Aortic smooth muscle cell (primary cell): ENCODE measurements around the gene MAP3K12. TPM values are rescaled to one million over a fixed set of nuclear protein-coding genes. Genes with fewer than 3 reads are reported as not detected.

Source experiments
- total RNA-seq: library from RNA; depleted of rRNA; stranded (reverse); fragments of >200 nt; gene quantifications from 2 replicates; pipeline ENCODE4 v1.2.3, GENCODE V29; 2014

MAP3K12 gene, protein sequence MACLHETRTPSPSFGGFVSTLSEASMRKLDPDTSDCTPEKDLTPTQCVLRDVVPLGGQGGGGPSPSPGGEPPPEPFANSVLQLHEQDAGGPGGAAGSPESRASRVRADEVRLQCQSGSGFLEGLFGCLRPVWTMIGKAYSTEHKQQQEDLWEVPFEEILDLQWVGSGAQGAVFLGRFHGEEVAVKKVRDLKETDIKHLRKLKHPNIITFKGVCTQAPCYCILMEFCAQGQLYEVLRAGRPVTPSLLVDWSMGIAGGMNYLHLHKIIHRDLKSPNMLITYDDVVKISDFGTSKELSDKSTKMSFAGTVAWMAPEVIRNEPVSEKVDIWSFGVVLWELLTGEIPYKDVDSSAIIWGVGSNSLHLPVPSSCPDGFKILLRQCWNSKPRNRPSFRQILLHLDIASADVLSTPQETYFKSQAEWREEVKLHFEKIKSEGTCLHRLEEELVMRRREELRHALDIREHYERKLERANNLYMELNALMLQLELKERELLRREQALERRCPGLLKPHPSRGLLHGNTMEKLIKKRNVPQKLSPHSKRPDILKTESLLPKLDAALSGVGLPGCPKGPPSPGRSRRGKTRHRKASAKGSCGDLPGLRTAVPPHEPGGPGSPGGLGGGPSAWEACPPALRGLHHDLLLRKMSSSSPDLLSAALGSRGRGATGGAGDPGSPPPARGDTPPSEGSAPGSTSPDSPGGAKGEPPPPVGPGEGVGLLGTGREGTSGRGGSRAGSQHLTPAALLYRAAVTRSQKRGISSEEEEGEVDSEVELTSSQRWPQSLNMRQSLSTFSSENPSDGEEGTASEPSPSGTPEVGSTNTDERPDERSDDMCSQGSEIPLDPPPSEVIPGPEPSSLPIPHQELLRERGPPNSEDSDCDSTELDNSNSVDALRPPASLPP
- 26.6 TPM in 2 replicates for total RNA-seq

DNA sequence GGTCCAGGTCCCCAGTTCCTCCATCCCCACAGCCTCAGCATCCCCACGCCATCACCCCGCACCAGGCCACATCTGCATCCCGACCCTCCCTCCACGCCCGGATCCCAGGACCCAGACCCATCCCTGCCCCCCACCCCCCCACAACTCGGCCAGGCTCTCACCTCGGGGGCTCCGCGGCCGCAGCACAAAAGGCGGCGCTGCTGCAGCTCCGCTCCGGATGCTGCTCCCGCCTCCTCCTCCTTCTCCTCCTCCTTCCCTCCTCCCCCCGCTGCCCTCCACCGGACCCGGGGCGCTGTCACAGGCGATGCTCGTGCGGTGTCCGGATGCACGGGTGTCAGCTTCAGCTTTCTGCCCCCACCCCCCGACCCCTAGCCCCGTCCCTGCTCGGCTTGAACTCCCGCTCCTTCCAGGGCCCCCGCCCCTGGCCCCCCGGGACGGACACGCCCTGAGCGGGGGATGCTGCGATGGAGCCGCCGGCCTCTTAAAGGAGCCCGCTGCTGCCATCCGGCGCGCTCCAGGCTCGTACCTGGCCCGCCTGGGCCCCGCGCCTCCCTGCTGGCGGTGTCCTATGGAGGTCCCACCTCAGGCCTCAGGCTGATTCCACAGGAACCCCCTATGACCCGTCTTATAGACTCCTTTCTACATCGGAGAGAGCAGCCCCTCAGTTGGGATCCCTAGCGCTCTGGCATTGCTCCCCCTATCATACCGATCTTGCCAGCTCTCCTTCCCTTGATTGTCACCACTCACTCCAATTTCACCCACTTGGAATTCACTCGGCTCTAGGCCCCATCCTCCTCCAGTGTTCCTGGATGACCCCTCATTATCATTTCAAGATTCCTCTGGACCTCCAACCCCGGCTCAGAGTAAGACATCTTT lies at the start of gene MAP3K12:
Gene MAP3K12 (minus strand): TSS at position 193 of the 876 bp plus-strand sequence. CDS start 12,067 bp downstream, outside the sequence.

GRCh38 chr12:53506881-53507602 lies 7.8 kb upstream of the MAP3K12 start, which contains the start of gene NPFF:
NPFF (minus strand) TSS chr12:53507484; CDS start chr12:53507474, 10 bp downstream.

GRCh38 chr12:53500776-53501614 lies 1.7 kb upstream of the MAP3K12 start, which contains the start of gene TARBP2:
TARBP2 (plus strand) TSS chr12:53501283; CDS start chr12:53501409, 126 bp downstream.

GRCh38 chr12:53451661-53452158 lies 47.5 kb downstream of the MAP3K12 start, which contains the start of gene PCBP2:
PCBP2 (plus strand) TSS chr12:53452102; CDS start chr12:53454801, 2,699 bp downstream.

DNA sequence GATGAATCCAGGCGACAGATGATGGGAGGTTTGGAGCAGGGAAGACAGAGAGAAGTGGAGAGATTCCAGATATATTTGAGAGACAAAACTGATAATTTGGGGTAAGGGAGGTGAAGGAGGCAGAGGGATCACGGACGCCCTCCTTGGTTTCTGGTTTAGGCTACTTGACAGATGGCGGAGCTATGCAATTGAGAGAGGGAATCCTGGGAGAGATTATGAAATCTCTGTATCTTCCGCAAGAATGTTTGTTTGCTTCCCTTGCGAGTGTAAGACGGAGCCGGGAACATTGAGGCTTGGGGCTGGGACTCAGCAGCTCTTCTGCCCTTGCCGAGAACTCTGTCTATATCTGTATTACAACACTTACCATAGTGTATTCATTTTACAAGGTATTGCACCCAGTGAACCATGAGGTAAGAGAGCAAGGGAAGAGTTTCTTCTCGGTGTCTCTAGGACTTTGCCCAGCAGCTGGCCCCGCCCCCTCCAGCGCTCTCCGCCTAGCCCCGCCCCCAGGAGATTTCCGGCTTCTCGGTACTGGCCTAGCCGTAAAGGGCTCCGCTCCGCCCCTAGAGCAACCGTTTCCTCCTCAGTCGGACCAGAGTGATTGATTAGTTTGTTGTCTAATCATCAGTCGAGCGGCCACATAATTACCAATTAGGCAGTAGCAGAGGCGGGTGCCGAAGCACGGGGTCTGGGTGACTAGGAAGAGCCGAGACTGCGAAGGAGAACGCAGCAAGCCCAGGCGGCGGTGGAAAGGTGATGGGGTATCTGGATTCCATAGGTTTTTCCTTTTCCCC lies 58.0 kb downstream of the MAP3K12 start, which contains the start of gene PRR13:
Gene PRR13 (plus strand): TSS at position 695 of the 794 bp plus-strand sequence. CDS start 981 bp downstream, outside the sequence.

Other genes with a start within 250 kb of the MAP3K12 start
- 3.9 and 7.8 TPM in 2 replicates for gene ESPL1, start 231.2 kb downstream of the MAP3K12 start, total RNA-seq
- gene PFDN5, start 203.9 kb downstream of the MAP3K12 start, total RNA-seq: 963 and 1,329 TPM in 2 replicates
- gene MYG1, start 199.8 kb downstream of the MAP3K12 start, total RNA-seq: 48.2 and 62.1 TPM in 2 replicates
- gene AAAS, start 177.8 kb downstream of the MAP3K12 start, total RNA-seq: 38.7 and 49.7 TPM in 2 replicates
- gene SP7, start 163.1 kb downstream of the MAP3K12 start, total RNA-seq: 0.12 TPM in 1 of 2 replicates, not detected in the other
- gene SP1, start 119.3 kb downstream of the MAP3K12 start, total RNA-seq: 26.0 and 28.4 TPM in 2 replicates
- gene AMHR2, start 75.6 kb downstream of the MAP3K12 start, total RNA-seq: not detected in 2 replicates
- gene PRR13, start 57.7 kb downstream of the MAP3K12 start, total RNA-seq: 28.5 and 31.8 TPM in 2 replicates
- 152 and 259 TPM in 2 replicates for gene PCBP2, start 47.4 kb downstream of the MAP3K12 start, total RNA-seq
- 42.2 and 47.0 TPM in 2 replicates for gene TARBP2, start 1.8 kb upstream of the MAP3K12 start, total RNA-seq
- gene NPFF, start 8.0 kb upstream of the MAP3K12 start, total RNA-seq: not detected in 2 replicates
- 9.0 and 15.2 TPM in 2 replicates for gene ATF7, start 126.9 kb upstream of the MAP3K12 start, total RNA-seq
- 103 and 115 TPM in 2 replicates for gene ATP5MC2, start 176.6 kb upstream of the MAP3K12 start, total RNA-seq
- gene CALCOCO1, start 228.0 kb upstream of the MAP3K12 start, total RNA-seq: 85.7 and 109 TPM in 2 replicates